ENCODE data around the gene HAS3.

GRCh38 chr16:69116906-69117305, 11.5 kb downstream of the HAS3 start:
- TF ChIP-seq CTCF (IDR thresholded peaks at IDR 0.05): no peak
- no peak for TF ChIP-seq POLR2A (IDR thresholded peaks at IDR 0.05)
